ENCODE data around the gene DPP6.

The DPP6 gene

DNA sequence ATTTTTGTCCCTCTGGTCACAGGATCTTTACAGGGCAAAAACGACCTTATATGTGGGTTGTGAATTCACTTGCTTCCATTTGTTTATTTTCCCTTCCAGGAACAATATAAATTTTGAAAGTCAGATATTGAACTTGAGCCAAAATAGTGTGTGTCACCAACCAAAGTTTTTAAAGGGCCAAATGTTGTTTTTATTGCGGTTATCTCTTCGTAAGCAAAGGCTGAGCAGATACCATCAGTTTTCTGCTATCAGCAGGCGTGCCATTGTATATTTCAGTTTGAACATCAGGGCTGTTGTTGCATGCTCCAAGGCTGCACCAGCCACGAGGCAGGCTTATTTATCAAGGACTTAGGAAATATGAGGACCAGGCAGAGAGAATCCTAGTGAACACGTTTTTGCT lies 790.4 kb downstream of the DPP6 start:
- no peak for DNase-seq (ENCODE audit: low read depth in 1 of 2, low spot score in 1 of 2)
- in situ Hi-C loops (cut with HindIII; ENCODE audit: low pct_unique_long_range_greater_than_20kb, low sequenced_read_pairs), result no loop called here
- TF ChIP-seq JUND (IDR thresholded peaks at IDR 0.05; ENCODE audit: low read depth), result no peak

DNA sequence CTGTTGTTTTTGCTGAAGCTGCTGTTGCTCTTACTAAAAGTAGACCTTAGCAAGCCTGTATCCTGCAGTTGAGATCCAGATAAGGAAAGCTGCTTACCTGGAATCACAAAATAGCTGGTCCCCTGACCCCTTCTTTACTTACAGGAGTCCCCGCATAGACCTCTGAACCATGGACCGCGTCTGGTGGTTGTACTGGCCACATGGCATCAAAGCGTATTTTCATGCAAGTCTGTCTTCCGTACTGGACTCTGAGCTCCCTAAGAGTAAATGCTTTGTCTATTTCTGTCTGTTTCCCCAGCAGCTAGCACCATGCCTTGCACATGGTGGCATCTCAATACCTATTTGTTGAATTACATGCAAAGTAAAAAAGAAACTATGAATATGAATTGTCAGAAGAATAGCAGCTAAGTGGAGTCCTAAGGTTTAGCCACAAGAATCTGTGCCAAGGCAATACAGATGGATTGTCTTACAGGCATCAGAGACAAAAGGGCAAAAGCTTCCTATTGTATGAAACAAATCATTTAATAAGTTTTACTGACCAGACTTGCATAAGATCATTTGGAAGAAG lies 791.6 kb downstream of the DPP6 start:
- in situ Hi-C loops (cut with HindIII; ENCODE audit: low pct_unique_long_range_greater_than_20kb, low sequenced_read_pairs), result no loop called here
- no peak for TF ChIP-seq JUND (IDR thresholded peaks at IDR 0.05; ENCODE audit: low read depth)
- no peak for DNase-seq (ENCODE audit: low read depth in 1 of 2, low spot score in 1 of 2)

DNA sequence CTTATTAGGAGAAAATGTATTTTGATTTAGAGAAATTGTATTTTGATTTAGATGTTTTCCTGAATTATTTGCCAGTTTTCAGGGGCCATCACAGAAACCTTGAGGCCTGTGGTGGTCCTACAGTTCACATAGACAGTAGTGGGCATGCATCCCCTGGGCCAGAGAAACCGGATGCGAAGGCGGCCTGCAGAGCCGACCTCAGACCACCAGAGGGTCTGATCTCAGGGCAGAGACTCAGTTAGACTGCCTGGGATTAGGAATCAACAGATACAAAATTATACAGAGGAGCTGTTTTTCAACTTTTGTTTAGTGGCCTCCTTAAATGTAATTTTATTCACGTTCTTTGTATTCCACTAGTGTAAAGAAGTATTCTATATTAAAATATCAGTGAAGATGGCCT lies 792.3 kb downstream of the DPP6 start:
- TF ChIP-seq JUND (IDR thresholded peaks at IDR 0.05; ENCODE audit: low read depth), result no peak
- no peak for DNase-seq (ENCODE audit: low read depth in 1 of 2, low spot score in 1 of 2)
- in situ Hi-C loops (cut with HindIII; ENCODE audit: low pct_unique_long_range_greater_than_20kb, low sequenced_read_pairs), result no loop called here

DNA sequence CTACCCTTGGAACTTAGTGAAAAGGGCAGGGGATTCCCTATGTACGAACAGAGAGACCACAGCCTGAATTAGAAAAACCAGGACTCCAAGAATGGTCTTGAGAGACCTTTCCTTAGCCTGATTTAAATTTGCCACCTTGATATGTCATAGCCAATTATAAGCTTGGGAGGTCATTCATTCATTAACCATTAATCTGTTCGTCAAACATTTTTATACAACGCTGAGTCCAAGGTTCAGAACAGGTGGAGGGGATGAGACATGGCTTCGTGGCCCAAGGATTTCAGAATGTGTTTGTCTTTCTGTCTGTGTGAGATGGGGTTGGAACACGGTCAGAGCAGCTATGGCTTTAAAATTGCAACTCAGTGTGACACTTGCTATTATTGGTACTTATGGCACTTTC lies 792.8 kb downstream of the DPP6 start:
- no peak for DNase-seq (ENCODE audit: low read depth in 1 of 2, low spot score in 1 of 2)
- in situ Hi-C loops (cut with HindIII; ENCODE audit: low pct_unique_long_range_greater_than_20kb, low sequenced_read_pairs), result no loop called here
- no peak for TF ChIP-seq JUND (IDR thresholded peaks at IDR 0.05; ENCODE audit: low read depth)

DNA sequence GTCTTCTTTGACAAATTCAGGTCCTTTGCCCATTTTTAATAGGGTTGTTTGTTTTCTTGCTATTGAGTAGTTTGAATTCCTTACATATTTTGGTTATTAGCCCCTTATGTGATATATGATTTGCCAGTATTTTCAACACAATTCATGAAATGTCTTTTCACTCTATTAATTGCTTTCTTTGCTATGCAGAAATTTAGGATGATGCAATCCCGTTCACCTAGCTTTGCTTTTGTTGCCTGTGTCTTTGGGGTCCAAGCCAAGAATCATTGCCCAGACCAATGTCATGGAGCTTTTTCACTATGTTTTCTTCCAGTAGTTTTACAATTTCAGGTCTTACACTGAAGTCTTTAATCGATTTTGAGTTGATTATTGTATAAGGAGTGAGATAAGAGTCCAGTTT lies 796.3 kb downstream of the DPP6 start:
- DNase-seq (ENCODE audit: low read depth in 1 of 2, low spot score in 1 of 2), result no peak
- in situ Hi-C loops (cut with HindIII; ENCODE audit: low pct_unique_long_range_greater_than_20kb, low sequenced_read_pairs), result no loop called here
- TF ChIP-seq JUND (IDR thresholded peaks at IDR 0.05; ENCODE audit: low read depth), result no peak

DNA sequence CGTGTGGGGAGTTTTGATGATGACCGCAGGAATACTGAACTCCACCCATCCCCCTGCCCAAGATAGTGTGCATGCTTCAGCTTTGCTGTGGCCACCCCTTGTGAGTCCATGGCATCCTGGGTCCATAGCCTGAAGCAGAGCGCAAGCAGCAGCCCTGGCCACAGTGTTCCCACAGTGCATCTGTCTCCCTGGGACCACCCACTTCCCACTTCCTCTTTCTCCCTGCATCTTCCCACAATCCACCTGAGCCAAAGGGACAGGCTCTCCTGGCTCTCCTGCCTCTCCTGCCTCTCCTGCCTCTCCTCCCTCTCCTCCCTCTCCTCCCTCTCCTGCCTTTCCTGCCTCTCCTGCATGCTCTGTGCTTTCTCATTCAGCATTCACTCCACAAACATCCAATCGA lies 800.0 kb downstream of the DPP6 start:
- no peak for DNase-seq (ENCODE audit: low read depth in 1 of 2, low spot score in 1 of 2)
- in situ Hi-C loops (cut with HindIII; ENCODE audit: low pct_unique_long_range_greater_than_20kb, low sequenced_read_pairs), result no loop called here
- no peak for TF ChIP-seq JUND (IDR thresholded peaks at IDR 0.05; ENCODE audit: low read depth)

DNA sequence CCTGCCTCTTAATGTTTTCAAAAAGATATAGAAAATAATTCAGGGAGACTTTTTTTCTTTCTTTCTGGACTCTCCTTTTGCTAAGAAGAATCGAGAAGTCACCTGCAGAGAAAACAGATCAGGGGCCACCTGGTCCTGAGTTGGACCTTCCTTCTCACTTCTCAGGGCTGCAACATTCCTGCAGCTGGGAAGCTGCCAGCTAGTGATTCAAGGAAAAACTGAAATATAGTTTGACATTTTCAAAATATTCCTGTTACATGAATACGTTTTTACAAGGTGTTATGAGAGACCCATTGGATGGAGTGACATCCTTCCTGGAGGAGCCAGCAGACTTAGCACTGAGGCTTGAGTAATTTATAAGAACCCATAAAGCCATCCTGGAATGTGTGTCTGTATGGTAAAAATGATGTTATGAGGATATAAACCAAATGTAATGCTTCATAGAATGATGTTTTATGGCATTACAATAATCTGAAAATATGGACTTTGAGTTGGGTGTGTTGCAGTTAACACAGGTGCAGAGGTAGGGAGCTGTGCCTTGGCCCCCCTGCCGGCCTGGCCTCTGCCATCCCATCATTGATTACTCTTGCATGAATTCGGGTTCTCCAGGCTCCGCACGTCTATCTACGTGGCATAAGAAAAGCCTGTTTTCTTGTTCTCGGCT lies 801.0 kb downstream of the DPP6 start:
- no peak for DNase-seq (ENCODE audit: low read depth in 1 of 2, low spot score in 1 of 2)
- TF ChIP-seq JUND (IDR thresholded peaks at IDR 0.05; ENCODE audit: low read depth), result no peak
- in situ Hi-C loops (cut with HindIII; ENCODE audit: low pct_unique_long_range_greater_than_20kb, low sequenced_read_pairs), result no loop called here

DNA sequence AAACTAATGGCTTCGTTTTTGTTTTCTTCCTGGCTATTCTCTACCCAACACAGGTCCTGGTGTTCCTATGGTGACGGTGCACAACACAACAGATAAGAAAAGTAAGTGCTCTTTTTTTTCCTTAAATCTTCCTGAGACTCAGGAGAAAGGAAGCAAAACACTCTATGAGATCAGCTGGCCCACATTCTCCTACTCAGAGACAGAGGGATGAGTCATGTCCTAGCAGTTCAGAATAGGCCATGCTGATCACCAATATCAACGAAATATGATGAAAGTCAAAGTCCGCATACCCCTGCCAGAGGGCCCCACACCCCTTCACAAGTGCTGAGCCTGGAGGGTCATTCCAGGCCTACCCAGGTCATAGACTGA lies 801.5 kb downstream of the DPP6 start:
- DNase-seq (ENCODE audit: low read depth in 1 of 2, low spot score in 1 of 2), result no peak
- TF ChIP-seq JUND (IDR thresholded peaks at IDR 0.05; ENCODE audit: low read depth), result no peak
- in situ Hi-C loops (cut with HindIII; ENCODE audit: low pct_unique_long_range_greater_than_20kb, low sequenced_read_pairs), result no loop called here

DNA sequence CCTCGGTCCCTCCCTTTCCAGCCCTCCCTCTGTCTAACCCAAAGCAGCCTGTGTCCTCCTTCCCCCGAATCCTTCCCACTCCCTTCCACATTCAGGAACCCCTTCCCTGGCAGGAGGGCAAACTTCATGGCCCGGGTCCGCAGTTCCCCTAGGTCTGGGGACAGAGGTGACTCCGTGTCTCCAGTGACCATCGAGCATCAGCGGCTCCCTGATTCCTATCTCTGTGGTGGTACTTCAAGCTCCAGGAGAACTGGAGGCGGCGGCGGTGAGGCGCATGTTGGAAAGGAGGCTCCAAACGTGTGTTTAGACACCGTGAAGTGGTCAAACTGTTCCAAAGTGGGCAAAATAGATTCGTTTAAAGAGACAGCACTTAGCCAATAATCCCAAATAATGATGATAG lies 802.6 kb downstream of the DPP6 start:
- in situ Hi-C loops (cut with HindIII; ENCODE audit: low pct_unique_long_range_greater_than_20kb, low sequenced_read_pairs), result no loop called here
- TF ChIP-seq JUND (IDR thresholded peaks at IDR 0.05; ENCODE audit: low read depth), result no peak
- no peak for DNase-seq (ENCODE audit: low read depth in 1 of 2, low spot score in 1 of 2)

DNA sequence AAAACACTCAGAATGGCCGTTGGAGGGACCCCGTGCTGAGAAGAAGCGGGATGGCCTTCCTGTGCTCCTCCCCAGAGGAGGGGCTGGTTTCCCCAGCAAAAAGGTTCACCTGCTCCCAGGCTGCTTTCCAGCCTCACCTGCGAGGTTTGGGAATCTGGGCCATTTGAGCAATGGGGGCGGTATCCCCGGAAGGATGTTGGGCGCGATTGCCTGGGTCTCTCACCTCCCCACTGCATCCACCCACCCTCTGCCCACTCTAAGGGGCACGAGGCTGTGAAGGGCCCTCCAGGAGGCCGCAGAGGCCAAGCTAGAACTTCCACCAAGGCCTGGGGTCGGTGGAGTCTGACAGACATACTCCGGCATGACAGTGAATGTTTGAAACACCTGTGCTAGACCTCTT lies 803.2 kb downstream of the DPP6 start:
- in situ Hi-C loops (cut with HindIII; ENCODE audit: low pct_unique_long_range_greater_than_20kb, low sequenced_read_pairs), result no loop called here
- no peak for DNase-seq (ENCODE audit: low read depth in 1 of 2, low spot score in 1 of 2)
- no peak for TF ChIP-seq JUND (IDR thresholded peaks at IDR 0.05; ENCODE audit: low read depth)

DNA sequence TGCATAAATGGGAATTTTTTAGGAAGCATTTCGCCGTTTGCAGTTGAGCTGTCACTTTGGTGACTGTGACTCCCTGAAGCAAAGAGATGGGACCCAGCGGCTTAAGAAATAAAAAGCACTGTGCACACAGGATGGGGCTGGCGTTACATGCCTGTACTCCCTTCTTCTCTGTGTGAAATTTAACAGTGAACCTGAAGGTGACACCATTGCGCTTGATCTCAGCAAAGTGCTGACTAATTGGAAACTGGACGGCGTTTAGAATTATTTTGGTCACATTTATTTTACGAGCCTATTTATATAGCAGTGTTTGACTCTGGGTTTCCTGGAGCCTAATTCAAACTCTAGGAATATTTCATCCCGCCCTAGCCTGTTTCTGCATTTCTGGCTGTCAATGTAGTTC lies 804.5 kb downstream of the DPP6 start:
- in situ Hi-C loops (cut with HindIII; ENCODE audit: low pct_unique_long_range_greater_than_20kb, low sequenced_read_pairs), result no loop called here
- DNase-seq (ENCODE audit: low read depth in 1 of 2, low spot score in 1 of 2), result peak in 1 of 2 experiments; percentile 4
- TF ChIP-seq JUND (IDR thresholded peaks at IDR 0.05; ENCODE audit: low read depth), result no peak

DNA sequence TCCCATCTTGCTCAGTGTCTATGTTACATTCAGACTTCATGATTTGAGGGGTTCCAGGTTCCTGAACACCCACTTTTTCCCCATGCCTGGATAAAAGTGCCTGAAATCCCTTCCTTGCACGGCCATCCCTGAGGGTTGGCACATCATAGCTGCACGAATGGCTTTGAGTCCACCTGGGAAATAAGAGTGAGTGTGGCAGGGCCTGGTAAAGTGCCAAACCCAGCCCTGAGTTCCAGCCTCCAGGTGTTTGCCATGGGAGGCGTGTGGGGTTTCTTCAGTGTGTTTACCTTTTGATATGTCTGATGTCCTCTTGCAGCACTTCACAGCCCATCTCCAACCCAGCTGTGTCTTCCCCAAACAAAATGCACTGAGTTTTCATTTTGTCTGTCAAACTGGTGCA lies 805.0 kb downstream of the DPP6 start:
- TF ChIP-seq JUND (IDR thresholded peaks at IDR 0.05; ENCODE audit: low read depth), result no peak
- in situ Hi-C loops (cut with HindIII; ENCODE audit: low pct_unique_long_range_greater_than_20kb, low sequenced_read_pairs), result no loop called here
- peak in 1 of 2 experiments; percentile 1 for DNase-seq (ENCODE audit: low read depth in 1 of 2, low spot score in 1 of 2)

DNA sequence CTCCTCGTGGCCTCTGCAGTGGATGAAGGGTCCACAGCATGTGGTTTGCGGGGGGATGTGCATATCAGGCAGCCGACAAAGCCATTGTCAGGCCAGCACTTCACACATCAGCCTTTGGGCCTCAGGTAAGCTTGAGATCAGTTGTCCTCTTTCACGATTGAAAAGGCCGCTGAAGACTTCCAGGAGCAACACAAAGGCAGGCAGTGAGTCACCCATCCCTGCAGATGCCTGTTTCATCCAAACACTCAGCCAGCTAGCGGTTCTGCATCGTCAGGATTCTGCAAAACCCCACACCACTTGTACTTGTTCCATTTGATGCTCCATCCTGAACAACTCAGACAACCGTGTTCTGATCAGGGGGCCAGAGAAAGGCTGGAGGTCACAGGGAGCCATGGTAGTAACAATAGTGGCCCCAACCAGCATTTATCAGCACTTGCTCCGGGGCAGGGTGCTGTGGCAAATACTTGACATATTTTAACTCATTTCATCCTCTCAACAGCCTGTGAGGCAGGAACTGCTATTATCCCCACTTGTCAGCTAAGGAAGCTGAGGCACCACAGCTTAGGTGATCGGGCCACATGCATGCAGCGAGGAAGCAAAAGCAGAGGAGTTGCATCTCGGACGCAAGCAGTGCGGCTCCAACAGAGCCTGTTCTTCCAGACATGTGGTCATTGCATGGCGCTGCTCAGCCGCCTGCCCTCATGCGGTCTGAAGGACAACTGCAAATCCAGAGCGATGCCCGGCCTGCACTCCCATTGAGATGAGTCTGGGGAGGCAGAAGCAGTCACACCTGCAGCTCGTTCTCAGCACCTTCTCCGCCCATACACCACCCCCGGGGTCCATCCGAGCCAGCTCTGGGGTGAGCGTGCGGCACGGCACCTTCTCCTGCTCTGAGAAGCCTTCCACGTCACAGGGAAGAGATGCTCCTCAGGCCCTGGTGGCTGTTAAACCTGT lies 805.8 kb downstream of the DPP6 start:
- in situ Hi-C loops (cut with HindIII; ENCODE audit: low pct_unique_long_range_greater_than_20kb, low sequenced_read_pairs), result no loop called here
- DNase-seq (ENCODE audit: low read depth in 1 of 2, low spot score in 1 of 2), result peak in 1 of 2 experiments; percentile 37
- no peak for TF ChIP-seq JUND (IDR thresholded peaks at IDR 0.05; ENCODE audit: low read depth)
